CD4-positive, alpha-beta T cell treated with Interleukin-12 subunit alpha and Interleukin-12 subunit beta, for 1 hour (primary cell): Measurements from ENCODE around the gene CES3.
"Not testable (repeated sequence)": the region's sequence is repeated elsewhere in the genome, so short reads cannot be mapped to it uniquely, and the experiment has no call there.

ENCODE experiments used
- DNase-seq: peaks from one replicate; pipeline ENCODE4 v3.0.0-alpha.2; 2020

The CES3 gene

GRCh38 chr16:66947302-66948065 is 13.6 kb upstream of the CES3 start:
- peak; percentile 86 for DNase-seq

- no peak for DNase-seq
Measured at GRCh38 chr16:66948134-66948836, 12.8 kb upstream of the CES3 start.

- DNase-seq = no peak
Measured at GRCh38 chr16:66948837-66949225, 12.2 kb upstream of the CES3 start.

GRCh38 chr16:66949472-66949871 is 11.6 kb upstream of the CES3 start:
- DNase-seq = no peak

GRCh38 chr16:66950437-66950836 is 10.6 kb upstream of the CES3 start:
- DNase-seq = no peak

GRCh38 chr16:66950971-66951790 is 9.9 kb upstream of the CES3 start:
- DNase-seq = no peak

GRCh38 chr16:66952430-66953110 is 8.5 kb upstream of the CES3 start:
- no peak for DNase-seq

- DNase-seq = no peak
Measured at GRCh38 chr16:66953462-66954096, 7.5 kb upstream of the CES3 start.

- peak; percentile 77 for DNase-seq
Measured at GRCh38 chr16:66954097-66954659, 6.9 kb upstream of the CES3 start.

- DNase-seq = not testable (repeated sequence)
Measured at GRCh38 chr16:66955363-66956153, 5.5 kb upstream of the CES3 start.

GRCh38 chr16:66956154-66956457 is 5.0 kb upstream of the CES3 start:
- DNase-seq = not testable (repeated sequence)

GRCh38 chr16:66958857-66959703 is 2.0 kb upstream of the CES3 start:
- no peak for DNase-seq

- no peak for DNase-seq
Measured at GRCh38 chr16:66959704-66960161, 1.3 kb upstream of the CES3 start.

- no peak for DNase-seq
Measured at GRCh38 chr16:66960270-66960669, 796 bp upstream of the CES3 start.

- no peak for DNase-seq
Measured at GRCh38 chr16:66961914-66962313, 848 bp downstream of the CES3 start.

GRCh38 chr16:66964049-66964448 is 3.0 kb downstream of the CES3 start:
- no peak for DNase-seq

- no peak for DNase-seq
Measured at GRCh38 chr16:66968847-66969246, 7.8 kb downstream of the CES3 start.

- DNase-seq = no peak
Measured at GRCh38 chr16:66970775-66971720, 10.0 kb downstream of the CES3 start.

GRCh38 chr16:66972983-66973382 is 11.9 kb downstream of the CES3 start:
- no peak for DNase-seq
